ENCODE results near the gene UAP1L1.
"Not testable (repeated sequence)": the region's sequence is repeated elsewhere in the genome, so short reads cannot be mapped to it uniquely, and the experiment has no call there.

UAP1L1 gene

GRCh38 chr9:137057545-137057944 is 19.8 kb upstream of the UAP1L1 start:
- DNase-seq = no peak

GRCh38 chr9:137058521-137059234 is 18.6 kb upstream of the UAP1L1 start:
- DNase-seq = no peak

DNA sequence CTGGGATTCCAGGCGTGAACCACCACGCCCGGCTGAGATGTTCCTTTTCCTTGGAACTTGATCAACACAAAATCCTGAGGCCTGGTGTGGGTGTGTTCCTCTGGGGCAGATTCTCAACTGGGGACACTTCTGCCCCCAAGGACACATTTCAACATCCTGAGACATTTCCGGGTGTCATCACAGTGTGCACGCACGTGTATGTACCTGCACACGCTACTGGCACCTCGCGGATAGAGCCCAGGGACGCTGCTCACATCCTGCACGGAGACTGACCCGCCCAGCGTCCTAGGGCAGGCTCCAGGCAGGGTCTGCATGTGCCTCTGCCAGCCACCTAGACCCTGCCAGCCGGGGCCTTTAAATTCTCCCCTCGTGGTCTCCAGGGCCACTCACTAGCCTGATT is 14.9 kb upstream of the UAP1L1 start:
- DNase-seq = no peak

GRCh38 chr9:137062798-137063197 is 14.5 kb upstream of the UAP1L1 start:
- not testable (repeated sequence) for DNase-seq

GRCh38 chr9:137063311-137064026 is 13.8 kb upstream of the UAP1L1 start:
- no peak for DNase-seq

DNA sequence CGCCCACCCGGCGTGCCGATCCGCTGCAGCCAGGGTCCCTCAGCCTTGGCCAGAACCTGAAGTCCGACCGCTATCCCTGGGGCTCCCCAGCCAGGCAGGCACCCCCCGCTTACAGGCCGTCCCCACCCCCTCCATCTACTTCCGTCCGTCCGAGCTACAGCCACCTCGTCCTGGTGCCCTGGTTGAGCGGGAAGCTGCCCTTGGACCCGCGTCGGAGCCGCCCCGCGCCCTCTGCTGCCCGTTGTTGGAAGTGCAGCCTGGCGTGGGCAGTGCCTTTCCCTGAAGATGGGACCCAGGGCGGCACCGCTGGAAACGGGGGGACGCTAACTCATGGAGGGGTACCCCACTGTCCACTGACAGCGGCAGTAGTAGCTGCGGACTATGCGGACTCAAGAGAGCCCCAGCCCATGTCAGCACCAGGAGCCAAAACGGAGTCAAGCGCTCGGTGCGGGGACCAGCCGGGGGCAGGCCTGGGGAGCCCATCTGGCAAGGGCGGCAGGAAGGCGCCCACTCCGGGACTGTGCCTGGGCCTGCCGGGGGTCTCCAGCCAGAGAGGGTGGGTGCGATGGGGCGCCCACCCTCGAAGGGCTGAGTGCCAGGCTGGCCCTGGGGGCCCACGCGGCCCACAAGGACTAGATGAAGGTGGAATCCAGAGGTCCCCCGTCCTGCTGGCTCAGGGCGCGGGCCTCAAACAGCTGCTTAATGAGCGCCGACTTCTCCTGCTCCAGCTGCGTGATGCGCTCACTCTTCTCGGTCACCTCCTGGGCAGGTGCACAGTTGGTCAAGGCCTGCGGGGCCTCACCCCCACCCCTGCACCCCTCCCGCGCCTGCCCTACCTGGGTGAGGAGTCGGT is 13.1 kb upstream of the UAP1L1 start:
- DNase-seq = no peak

DNA sequence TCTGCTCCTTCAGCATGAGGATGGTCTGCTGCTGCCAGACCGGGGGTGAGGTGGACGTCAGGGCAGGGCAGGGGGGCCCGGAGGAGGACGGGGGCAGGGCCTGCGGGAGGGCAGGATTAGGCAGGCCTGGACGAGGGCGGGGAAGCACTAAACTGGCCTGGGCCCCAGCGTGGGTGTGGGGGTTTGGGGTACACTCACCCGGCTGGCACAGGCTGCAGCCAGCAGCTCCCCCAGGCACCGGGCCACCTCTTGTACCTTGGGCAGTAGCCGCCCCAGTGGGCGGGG is 12.5 kb upstream of the UAP1L1 start:
- no peak for DNase-seq

- DNase-seq = no peak
Measured at GRCh38 chr9:137065336-137065967, 11.9 kb upstream of the UAP1L1 start.

GRCh38 chr9:137066096-137066861 is 11.0 kb upstream of the UAP1L1 start:
- no peak for DNase-seq

DNA sequence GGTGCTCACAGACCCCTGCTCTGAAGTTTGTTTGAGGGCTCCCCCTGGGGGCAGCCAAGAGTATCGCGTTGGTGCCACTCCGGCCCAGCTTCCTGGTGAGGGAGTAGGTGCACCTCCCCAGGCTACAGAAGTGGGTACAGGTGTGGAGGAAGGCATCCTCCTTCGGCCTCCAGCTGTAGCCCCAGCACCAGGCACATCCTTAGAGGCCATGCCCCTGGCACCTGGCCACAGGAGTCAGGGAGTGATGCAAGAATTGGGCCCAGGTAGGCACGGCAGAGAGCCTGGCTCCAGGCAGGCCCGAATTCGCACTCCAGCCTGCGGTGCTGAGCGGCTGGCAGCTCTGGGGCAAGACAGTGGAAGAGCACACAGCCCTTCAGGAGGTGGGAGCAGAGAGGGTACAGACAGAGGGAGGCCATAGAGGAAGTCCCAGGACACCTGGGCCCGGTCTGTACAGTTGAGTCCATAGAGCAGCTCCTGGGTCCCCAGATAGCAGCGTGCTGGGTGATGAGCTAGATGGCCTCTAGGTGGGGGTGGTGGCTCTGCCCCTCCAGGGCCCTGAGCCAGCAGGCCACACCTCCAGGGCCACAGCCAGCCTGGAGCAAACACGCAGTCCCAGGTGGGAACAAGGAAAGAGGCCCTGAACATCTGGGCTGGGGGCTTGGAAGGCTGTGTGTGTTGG is 9.3 kb upstream of the UAP1L1 start:
- DNase-seq = peak; percentile 59

GRCh38 chr9:137068539-137069507 is 8.5 kb upstream of the UAP1L1 start:
- no peak for DNase-seq

GRCh38 chr9:137069508-137070091 is 7.7 kb upstream of the UAP1L1 start:
- DNase-seq = no peak

- DNase-seq = peak; percentile 72
Measured at GRCh38 chr9:137070201-137070905, 7.0 kb upstream of the UAP1L1 start, which contains the start of gene SAPCD2. SAPCD2 (minus strand) TSS chr9:137070557; CDS start chr9:137070460, 97 bp downstream.

- DNase-seq = no peak
Measured at GRCh38 chr9:137070906-137071275, 6.4 kb upstream of the UAP1L1 start.

DNA sequence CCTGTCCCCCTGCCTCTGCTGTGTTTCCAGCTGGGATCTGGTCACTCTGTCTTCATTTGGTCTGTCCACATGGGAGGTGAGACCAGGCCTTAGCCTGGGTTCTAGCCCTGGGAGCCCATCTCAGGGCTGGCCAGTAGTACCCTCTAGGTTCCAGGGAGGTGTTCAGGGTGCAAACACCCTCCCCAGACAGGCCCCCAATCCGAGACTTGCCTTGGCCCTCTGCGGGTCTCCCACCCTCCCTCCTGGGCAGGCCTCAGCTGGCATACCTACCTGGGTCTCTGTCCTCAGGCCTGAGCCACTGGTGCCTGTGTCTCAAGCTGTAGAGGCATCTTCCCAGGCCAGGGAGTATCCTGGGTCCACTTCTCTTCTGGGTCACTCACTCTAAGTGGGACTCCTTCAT is 6.0 kb upstream of the UAP1L1 start:
- no peak for DNase-seq

DNA sequence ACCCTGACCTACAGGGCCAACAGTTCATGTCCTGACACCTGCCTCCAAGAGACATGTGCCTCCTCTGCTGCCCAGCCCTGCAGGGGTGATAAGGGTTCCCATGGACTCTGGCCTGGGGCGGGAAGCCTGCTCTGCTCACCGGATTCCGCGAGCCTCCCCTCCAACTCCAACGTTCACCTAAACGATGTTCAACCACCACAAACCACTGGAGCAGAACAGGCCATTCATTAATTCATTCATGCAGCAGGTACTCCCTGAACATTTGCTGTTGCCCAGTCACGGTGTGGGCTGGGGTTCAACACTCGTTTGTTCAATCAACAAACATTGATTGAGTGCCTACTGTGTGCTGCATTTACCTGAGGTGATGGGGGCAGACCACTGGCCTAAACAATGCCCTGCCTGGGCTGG is 3.3 kb upstream of the UAP1L1 start:
- no peak for DNase-seq

DNA sequence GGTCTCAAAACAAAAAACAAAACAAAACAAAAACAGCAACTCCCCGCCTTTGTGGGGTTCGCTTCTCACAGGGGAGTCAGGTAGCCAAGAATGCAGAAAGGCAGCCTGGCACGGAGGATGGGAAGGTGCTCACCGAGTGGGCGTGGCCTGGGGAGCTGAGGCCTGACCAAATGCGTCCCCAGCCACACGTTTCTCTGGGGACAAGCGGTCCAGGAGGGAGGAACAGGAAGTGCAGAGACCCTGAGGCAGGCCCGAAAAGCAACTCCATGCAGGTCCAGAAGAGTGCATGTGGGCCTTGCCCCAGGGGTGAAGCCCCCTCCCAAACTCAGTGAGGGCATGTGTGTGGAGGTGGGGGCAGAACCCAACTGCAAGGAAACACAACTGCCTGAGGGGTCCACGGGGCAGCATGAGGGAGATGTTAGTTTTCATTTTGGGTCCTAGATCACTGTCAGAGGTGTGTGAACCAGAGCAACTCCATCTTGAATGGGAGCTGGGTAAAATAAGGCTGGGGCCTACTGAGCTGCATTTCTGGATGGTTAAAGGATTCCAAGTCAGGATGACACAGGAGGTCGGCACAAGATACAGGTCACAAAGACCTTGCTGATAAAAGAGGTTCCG is 2.6 kb upstream of the UAP1L1 start:
- no peak for DNase-seq

- no peak for DNase-seq
Measured at GRCh38 chr9:137075275-137075775, 2.0 kb upstream of the UAP1L1 start.

DNA sequence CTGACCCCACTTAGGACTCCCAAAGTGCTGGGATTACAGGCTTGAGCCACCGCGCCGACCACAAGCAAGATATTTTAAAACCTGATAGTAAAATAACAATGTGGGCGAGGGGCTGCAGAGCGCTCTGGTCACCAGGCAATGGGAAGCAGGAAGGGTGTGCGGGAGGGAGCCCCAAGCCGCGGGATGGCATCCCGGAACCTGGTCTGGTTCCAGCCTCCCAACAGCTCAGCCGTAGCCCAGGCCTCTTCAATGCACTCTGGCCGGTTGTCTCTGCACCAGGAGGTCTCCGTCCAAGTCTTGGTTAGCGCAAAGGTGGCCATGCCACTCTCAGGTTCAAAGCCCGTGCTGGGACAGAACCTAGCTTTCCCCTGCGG is 694 bp upstream of the UAP1L1 start:
- DNase-seq = no peak
